Erythroblast (primary cell): Measurements from ENCODE around the gene TBC1D1.

Source experiments
- GATA1 ChIP-seq: IDR thresholded peaks from 2 replicates; pipeline ENCODE4 v1.6.1; 2011; ENCODE audit warnings: low read depth, mild to moderate bottlenecking, control low read depth, low read length, moderate library complexity
- POLR2A ChIP-seq: IDR thresholded peaks from 2 replicates; pipeline ENCODE4 v1.6.1; 2011; ENCODE audit warnings: mild to moderate bottlenecking, low read length

GRCh38 chr4:38188631-38189101 lies 297.8 kb downstream of the TBC1D1 start:
- no peak for TF ChIP-seq POLR2A
- TF ChIP-seq GATA1: no peak
